ENCODE data around the gene UNC80.

DNA sequence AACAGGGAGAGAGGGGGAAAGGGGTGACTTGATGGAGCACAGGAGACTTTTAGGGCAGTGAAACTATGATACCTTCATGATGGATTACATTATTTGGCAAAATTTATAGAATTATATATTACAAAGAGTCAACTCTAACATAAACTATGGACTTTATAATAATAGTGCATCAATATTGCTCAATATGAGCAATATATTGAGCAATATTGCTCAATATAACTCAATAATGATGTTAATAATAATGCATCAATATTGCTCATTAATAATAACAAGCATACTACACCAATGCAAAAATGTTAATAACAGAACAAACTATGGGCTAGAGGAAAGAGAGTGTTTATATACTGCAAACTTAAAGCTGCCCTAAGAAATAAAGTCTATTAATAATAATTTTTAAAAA lies 3.1 kb upstream of the UNC80 start:
- TF ChIP-seq POLR2A (IDR thresholded peaks at IDR 0.05): no peak
- TF ChIP-seq, protein P1, sequence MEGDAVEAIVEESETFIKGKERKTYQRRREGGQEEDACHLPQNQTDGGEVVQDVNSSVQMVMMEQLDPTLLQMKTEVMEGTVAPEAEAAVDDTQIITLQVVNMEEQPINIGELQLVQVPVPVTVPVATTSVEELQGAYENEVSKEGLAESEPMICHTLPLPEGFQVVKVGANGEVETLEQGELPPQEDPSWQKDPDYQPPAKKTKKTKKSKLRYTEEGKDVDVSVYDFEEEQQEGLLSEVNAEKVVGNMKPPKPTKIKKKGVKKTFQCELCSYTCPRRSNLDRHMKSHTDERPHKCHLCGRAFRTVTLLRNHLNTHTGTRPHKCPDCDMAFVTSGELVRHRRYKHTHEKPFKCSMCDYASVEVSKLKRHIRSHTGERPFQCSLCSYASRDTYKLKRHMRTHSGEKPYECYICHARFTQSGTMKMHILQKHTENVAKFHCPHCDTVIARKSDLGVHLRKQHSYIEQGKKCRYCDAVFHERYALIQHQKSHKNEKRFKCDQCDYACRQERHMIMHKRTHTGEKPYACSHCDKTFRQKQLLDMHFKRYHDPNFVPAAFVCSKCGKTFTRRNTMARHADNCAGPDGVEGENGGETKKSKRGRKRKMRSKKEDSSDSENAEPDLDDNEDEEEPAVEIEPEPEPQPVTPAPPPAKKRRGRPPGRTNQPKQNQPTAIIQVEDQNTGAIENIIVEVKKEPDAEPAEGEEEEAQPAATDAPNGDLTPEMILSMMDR (IDR thresholded peaks at IDR 0.05): no peak
